Panc1 (cell line): ENCODE results near the gene UXS1. TPM values are rescaled to one million over a fixed set of nuclear protein-coding genes. Genes with fewer than 3 reads are reported as not detected.
"Not testable (repeated sequence)": the region's sequence is repeated elsewhere in the genome, so short reads cannot be mapped to it uniquely, and the experiment has no call there.

Experiments used
- ATAC-seq: fragments of 200-7000 bp; cut with Tn5 transposase; 2 replicates; pipeline ENCODE4 v1.9.1; 2020; ENCODE audit warnings: mild to moderate bottlenecking, moderate library complexity
- BruUV-seq: library from RNA; stranded (reverse); fragments of 400-500 nt; replicated peaks from 2 replicates; lab custom pipeline; 2021; lab: Mats Ljungman, UMichigan
- CTCF ChIA-PET: fragments of 300-600 bp; sonication (Branson Sonifier 250); formaldehyde crosslinking; loops from one replicate; lab custom pipeline; 2022; ENCODE audit warnings: antibody characterized with exemption; lab: Charles Lee
- POLR2A ChIA-PET: fragments of 300-600 bp; sonication (Branson Sonifier 250); formaldehyde crosslinking; loops from one replicate; lab custom pipeline; 2022; ENCODE audit warnings: antibody characterized with exemption; lab: Charles Lee
- DNase-seq: peaks from one replicate; pipeline ENCODE4 v3.0.0-alpha.2; 2010; ENCODE audit warnings: low read depth, low spot score
- H3K27ac ChIP-seq: 2 replicates; pipeline ENCODE4 v1.5.1; 2011; ENCODE audit warnings: mild to moderate bottlenecking, low read length, inconsistent platforms
- H3K27me3 ChIP-seq: fragments of 200-500 bp; sonication (Bioruptor generic); 2 replicates; pipeline ENCODE4 v1.6.0; 2014; ENCODE audit warnings: low read length, inconsistent platforms; ENCODE audit not compliant: control insufficient read depth, insufficient read depth
- H3K36me3 ChIP-seq: fragments of 200-500 bp; sonication (Bioruptor generic); 2 replicates; pipeline ENCODE4 v1.5.1; 2014; ENCODE audit warnings: inconsistent platforms, mild to moderate bottlenecking, low read length, moderate library complexity; ENCODE audit not compliant: control insufficient read depth, insufficient read depth
- H3K4me1 ChIP-seq: 2 replicates; pipeline ENCODE4 v1.5.1; 2011; ENCODE audit warnings: inconsistent platforms, mild to moderate bottlenecking, low read length, moderate library complexity; ENCODE audit not compliant: control insufficient read depth, insufficient read depth
- H3K4me3 ChIP-seq, 2 experiments: 2 replicates each; pipeline ENCODE4 v1.5.1; 2011 to 2012; ENCODE audit warnings: low read depth in 2 of 2, low read length in 2 of 2, mild to moderate bottlenecking in 2 of 2, inconsistent platforms in 1 of 2, moderate library complexity in 1 of 2
- H3K9me3 ChIP-seq: fragments of 200-500 bp; sonication (Bioruptor generic); 2 replicates; pipeline ENCODE4 v1.5.1; 2014; ENCODE audit warnings: low read depth, mild to moderate bottlenecking, inconsistent platforms, low read length, moderate library complexity; ENCODE audit not compliant: control insufficient read depth, insufficient read depth
- CTCF ChIP-seq: fragments of 450-650 bp; IDR thresholded peaks from 2 replicates; pipeline ENCODE4 v1.5.1; 2017; ENCODE audit warnings: mild to moderate bottlenecking
- POLR2AphosphoS5 ChIP-seq: IDR thresholded peaks from 2 replicates; pipeline ENCODE4 v1.6.1; 2012; ENCODE audit warnings: mild to moderate bottlenecking, low read depth, low read length, moderate library complexity
- REST ChIP-seq, 2 experiments: IDR thresholded peaks; 2 replicates each; pipeline ENCODE4 v1.6.1; 2011 to 2012; ENCODE audit warnings: low read depth in 2 of 2, control low read depth in 1 of 2, low read length in 1 of 2, mild to moderate bottlenecking in 1 of 2, moderate library complexity in 1 of 2; ENCODE audit not compliant: insufficient read depth in 1 of 2
- SIN3A ChIP-seq: IDR thresholded peaks from 2 replicates; pipeline ENCODE4 v1.6.1; 2012; ENCODE audit warnings: low read depth, mild to moderate bottlenecking, low read length, moderate library complexity, borderline replicate concordance; ENCODE audit not compliant: insufficient read depth
- TCF7L2 ChIP-seq: IDR thresholded peaks from 2 replicates; pipeline ENCODE4 v1.6.1; 2011; ENCODE audit warnings: mild to moderate bottlenecking, low read depth, low read length, inconsistent platforms
- in situ Hi-C: cut with HindIII; loops from 2 replicates; pipeline ENCODE4 v1.10.0; 2016; ENCODE audit warnings: low sequenced_read_pairs, low pct_unique_long_range_greater_than_20kb
- intact Hi-C: fragments of 100-400 bp; cut with micrococcal nuclease; formaldehyde crosslinking; loops from one replicate; pipeline ENCODE4 v1.10.0; 2022; ENCODE audit not compliant: unreplicated experiment
- total RNA-seq: library from RNA; stranded (reverse); gene quantifications from one replicate; pipeline ENCODE4 v1.2.1, GENCODE V29; 2021; ENCODE audit not compliant: unreplicated experiment

Gene UXS1
- total RNA-seq, 1 experiment from 2014 or later, result 72.0 TPM

- ATAC-seq (no peak), DNase-seq (no peak)
- no peaks in the 10 kb centered on the region for H3K36me3 ChIP-seq
- no peaks in the 10 kb centered on the region for H3K9me3 ChIP-seq
- ChIA-PET POLR2A (no interaction called here), CTCF (interaction anchor here (0.6 kb wide), 1 partner anchor 995 kb away, joined by 4 read pairs; no protein-coding TSS in a partner anchor)
- TF ChIP-seq CTCF (no peak), SIN3A (no peak), REST (IDR thresholded peaks at IDR 0.05; ENCODE audit: insufficient read depth in 1 of 2, low read depth in 2 of 2, low read length in 1 of 2) (no peak), POLR2AphosphoS5 (no peak), TCF7L2 (no peak)
- no TSS peak for BruUV-seq
- in situ Hi-C loops (no loop called here), intact Hi-C loops (no loop called here)
- H3K4me1 ChIP-seq, result no peaks in the 10 kb centered on the region
- no peak overlapping the region for H3K4me3 ChIP-seq
- H3K27ac ChIP-seq, result no peak overlapping the region
- H3K27me3 ChIP-seq, result no peaks in the 10 kb centered on the region
These were observed 38.7 kb upstream of the UXS1 start for GRCh38 chr2:106232638-106233349.

- Histone ChIP-seq H3K27me3 (no peaks in the 10 kb centered on the region), H3K36me3 (no peaks in the 10 kb centered on the region), H3K4me3 (no peak overlapping the region), H3K9me3 (no peaks in the 10 kb centered on the region), H3K27ac (no peak overlapping the region), H3K4me1 (no peaks in the 10 kb centered on the region)
- ChIA-PET CTCF (no interaction called here), POLR2A (no interaction called here)
- no peak for TF ChIP-seq REST (IDR thresholded peaks at IDR 0.05; ENCODE audit: insufficient read depth in 1 of 2, low read depth in 2 of 2, low read length in 1 of 2)
- TF ChIP-seq SIN3A, result no peak
- TF ChIP-seq POLR2AphosphoS5, result no peak
- no peak for TF ChIP-seq TCF7L2
- TF ChIP-seq CTCF, result no peak
- BruUV-seq, result no TSS peak
- intact Hi-C loops, result no loop called here
- in situ Hi-C loops, result no loop called here
- DNase-seq (no peak), ATAC-seq (no peak)
These were observed 29.2 kb upstream of the UXS1 start for GRCh38 chr2:106223347-106223746.

- H3K27ac ChIP-seq, ATAC-seq, H3K9me3 ChIP-seq, BruUV-seq, H3K4me1 ChIP-seq, H3K36me3 ChIP-seq, intact Hi-C loops, H3K27me3 ChIP-seq, in situ Hi-C loops, DNase-seq, H3K4me3 ChIP-seq, POLR2A ChIA-PET, CTCF ChIA-PET: not testable (repeated sequence)
These were observed 28.0 kb upstream of the UXS1 start for GRCh38 chr2:106222057-106222456.
